ENCODE data around the gene GRID1. TPM values are rescaled to one million over a fixed set of nuclear protein-coding genes. Genes with fewer than 3 reads are reported as not detected.

GRID1 gene
- total and polyA plus RNA-seq, 2 experiments from 2014 or later = not detected

- no peak overlapping the region for H3K27ac ChIP-seq
- H3K9me2 ChIP-seq (ENCODE audit: insufficient read depth) = no peaks in the 10 kb centered on the region
- no peaks in the 10 kb centered on the region for H3K79me2 ChIP-seq (ENCODE audit: insufficient read depth)
- H3K9ac ChIP-seq = no peak overlapping the region
- no peak overlapping the region for H2AFZ ChIP-seq
- no peak overlapping the region for H3K4me2 ChIP-seq (ENCODE audit: unreplicated experiment)
- in situ Hi-C loops (cut with MboI) = no loop called here
- no peaks in the 10 kb centered on the region for H3K36me3 ChIP-seq (ENCODE audit: low read depth)
- WGBS, 2 experiments (ENCODE audit: low coverage in 1 of 2, low lambda C conversion rate in 2 of 2, missing lambda C conversion rate in 2 of 2) = 24 to 28% methylated on average over 2 of the region's 2 CpGs
- no peak overlapping the region for H3K4me3 ChIP-seq
- no peaks in the 10 kb centered on the region for H3K27me3 ChIP-seq (replicated peaks; ENCODE audit: insufficient read depth)
- H3F3A ChIP-seq (ENCODE audit: insufficient read depth) = no peaks in the 10 kb centered on the region
- H3K9me3 ChIP-seq (ENCODE audit: low read depth) = no peaks in the 10 kb centered on the region
- no peaks in the 10 kb centered on the region for H4K20me1 ChIP-seq (ENCODE audit: insufficient read depth)
- TF ChIP-seq EZH2phosphoT487 (IDR thresholded peaks at IDR 0.05; ENCODE audit: insufficient read depth, low read depth) = no peak
- no peak for TF ChIP-seq EZH2 (IDR thresholded peaks at IDR 0.05; ENCODE audit: insufficient read depth, poor library complexity, severe bottlenecking)
- no peak for DNase-seq
- no peaks in the 10 kb centered on the region for H3K4me1 ChIP-seq (ENCODE audit: insufficient read depth)
Observed at GRCh38 chr10:85580585-85580984, 786.0 kb downstream of the GRID1 start.

DNA sequence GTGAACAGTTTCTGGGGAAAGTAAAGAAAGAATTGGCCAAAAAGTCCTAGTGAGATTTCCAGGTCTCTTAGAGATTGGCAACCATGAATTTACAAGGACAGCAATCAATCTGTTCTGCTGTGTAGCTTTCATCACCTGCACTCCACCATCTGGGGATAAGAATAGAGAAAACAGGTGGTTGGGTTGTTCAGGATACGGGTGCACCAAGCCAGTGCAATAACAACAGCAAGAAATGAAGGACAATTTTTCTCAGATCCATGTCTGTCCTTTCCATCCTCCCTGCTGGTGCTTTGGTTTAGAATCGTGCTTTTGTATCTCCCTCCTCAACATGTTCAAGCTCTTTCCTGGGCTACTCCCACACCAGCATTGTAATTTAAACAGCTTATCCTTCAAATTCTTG is 787.7 kb downstream of the GRID1 start:
- Histone ChIP-seq H4K20me1 (ENCODE audit: insufficient read depth) (no peaks in the 10 kb centered on the region), H3K79me2 (ENCODE audit: insufficient read depth) (no peaks in the 10 kb centered on the region), H3K27me3 (replicated peaks; ENCODE audit: insufficient read depth) (no peaks in the 10 kb centered on the region), H3K9me2 (ENCODE audit: insufficient read depth) (no peaks in the 10 kb centered on the region), H3K27ac (no peak overlapping the region), H3K4me2 (ENCODE audit: unreplicated experiment) (no peak overlapping the region), H3K36me3 (ENCODE audit: low read depth) (no peaks in the 10 kb centered on the region), H3K4me1 (ENCODE audit: insufficient read depth) (no peaks in the 10 kb centered on the region), H3K9me3 (ENCODE audit: low read depth) (no peaks in the 10 kb centered on the region), H3F3A (ENCODE audit: insufficient read depth) (no peaks in the 10 kb centered on the region), H3K4me3 (no peak overlapping the region), H2AFZ (no peak overlapping the region), H3K9ac (no peak overlapping the region)
- whole genome bisulfite sequencing, 2 experiments (ENCODE audit: low coverage in 1 of 2, low lambda C conversion rate in 2 of 2, missing lambda C conversion rate in 2 of 2) = 18 to 22% methylated on average over 2 of the region's 2 CpGs
- no peak for TF ChIP-seq EZH2 (IDR thresholded peaks at IDR 0.05; ENCODE audit: insufficient read depth, poor library complexity, severe bottlenecking)
- no peak for TF ChIP-seq EZH2phosphoT487 (IDR thresholded peaks at IDR 0.05; ENCODE audit: insufficient read depth, low read depth)
- no peak for DNase-seq
- in situ Hi-C loops (cut with MboI) = no loop called here

DNA sequence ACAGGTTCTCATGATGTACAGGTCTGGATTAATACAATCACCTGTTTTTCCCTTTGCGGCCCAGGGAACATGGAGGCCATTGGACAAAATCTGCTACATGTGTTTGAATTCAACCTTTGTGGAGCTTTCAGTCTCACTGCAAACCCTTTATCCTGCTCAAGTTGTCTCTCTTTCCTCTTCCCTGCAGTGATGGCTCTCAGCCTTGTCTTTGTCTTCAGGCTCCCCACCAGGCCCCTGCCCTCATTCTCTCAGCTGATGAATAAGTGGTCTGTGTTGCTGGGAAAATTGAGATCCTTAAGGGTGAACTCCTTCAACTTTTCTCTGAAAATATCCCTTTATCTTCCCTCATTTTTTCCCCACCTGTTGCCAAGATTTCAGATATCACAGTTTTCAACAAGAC is 791.2 kb downstream of the GRID1 start:
- Histone ChIP-seq H3K27me3 (replicated peaks; ENCODE audit: insufficient read depth) (no peaks in the 10 kb centered on the region), H3K79me2 (ENCODE audit: insufficient read depth) (no peaks in the 10 kb centered on the region), H3K4me2 (ENCODE audit: unreplicated experiment) (no peak overlapping the region), H3K27ac (no peak overlapping the region), H3K9ac (no peak overlapping the region), H3K9me3 (ENCODE audit: low read depth) (no peaks in the 10 kb centered on the region), H3K9me2 (ENCODE audit: insufficient read depth) (no peaks in the 10 kb centered on the region), H3K4me1 (ENCODE audit: insufficient read depth) (no peaks in the 10 kb centered on the region), H3K36me3 (ENCODE audit: low read depth) (no peaks in the 10 kb centered on the region), H3F3A (ENCODE audit: insufficient read depth) (no peaks in the 10 kb centered on the region), H3K4me3 (no peak overlapping the region), H4K20me1 (ENCODE audit: insufficient read depth) (no peaks in the 10 kb centered on the region), H2AFZ (no peak overlapping the region)
- no peak for DNase-seq
- 74 to 75% methylated on average over 1 of the region's 1 CpG for WGBS, 2 experiments (ENCODE audit: low coverage in 1 of 2, low lambda C conversion rate in 2 of 2, missing lambda C conversion rate in 2 of 2)
- TF ChIP-seq EZH2 (IDR thresholded peaks at IDR 0.05; ENCODE audit: insufficient read depth, poor library complexity, severe bottlenecking) (no peak), EZH2phosphoT487 (IDR thresholded peaks at IDR 0.05; ENCODE audit: insufficient read depth, low read depth) (no peak)
- in situ Hi-C loops (cut with MboI) = no loop called here

DNA sequence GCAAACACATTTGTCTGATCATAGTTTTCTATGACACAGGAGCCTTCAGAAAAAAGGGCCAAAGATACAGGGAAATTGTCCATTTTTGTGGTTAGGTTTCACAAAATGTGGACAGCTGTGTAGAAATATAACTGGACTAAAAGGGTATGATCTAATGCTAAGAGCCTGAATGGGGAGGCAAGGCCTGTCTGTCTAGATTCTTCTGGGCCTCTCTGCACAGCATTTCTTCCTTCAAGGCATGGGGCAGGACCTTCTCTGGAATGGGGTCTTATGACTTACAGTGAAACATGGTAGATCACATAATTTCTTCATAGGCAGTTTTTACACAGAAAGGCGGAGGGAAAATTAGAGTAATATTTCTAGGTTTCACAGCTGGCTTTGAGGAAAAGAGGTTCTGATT is 795.7 kb downstream of the GRID1 start:
- WGBS, 2 experiments (ENCODE audit: low coverage in 1 of 2, low lambda C conversion rate in 2 of 2, missing lambda C conversion rate in 2 of 2) = 20 to 36% methylated on average over 1 of the region's 1 CpG
- TF ChIP-seq EZH2 (IDR thresholded peaks at IDR 0.05; ENCODE audit: insufficient read depth, poor library complexity, severe bottlenecking) (no peak), EZH2phosphoT487 (IDR thresholded peaks at IDR 0.05; ENCODE audit: insufficient read depth, low read depth) (no peak)
- no peaks in the 10 kb centered on the region for H3F3A ChIP-seq (ENCODE audit: insufficient read depth)

DNA sequence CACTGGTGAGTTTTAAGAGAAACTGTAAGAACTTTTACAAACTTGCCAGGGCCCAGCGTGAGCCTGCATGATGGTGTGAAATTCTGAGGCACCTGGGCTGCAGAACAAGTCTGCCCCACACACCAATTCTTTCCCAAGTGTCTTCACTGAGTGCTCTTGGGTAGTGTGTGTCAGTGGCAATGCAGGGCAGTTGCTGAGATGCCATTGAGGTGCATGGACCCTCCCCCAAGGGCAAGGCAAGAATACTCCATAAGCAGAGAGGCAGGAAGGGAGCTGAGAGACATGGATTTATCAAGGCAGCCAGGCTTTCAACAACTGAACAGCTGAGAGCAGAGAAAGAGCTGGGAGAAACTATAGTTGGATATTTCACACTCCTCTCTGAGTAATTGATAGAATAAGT is 801.2 kb downstream of the GRID1 start:
- H3K27me3 ChIP-seq (replicated peaks; ENCODE audit: insufficient read depth) = no peaks in the 10 kb centered on the region
- no peaks in the 10 kb centered on the region for H3K4me1 ChIP-seq (ENCODE audit: insufficient read depth)
- H3K9me3 ChIP-seq (ENCODE audit: low read depth) = no peaks in the 10 kb centered on the region
- WGBS, 2 experiments (ENCODE audit: low coverage in 1 of 2, low lambda C conversion rate in 2 of 2, missing lambda C conversion rate in 2 of 2) = 0% methylated on average over 1 of the region's 1 CpG
- no peaks in the 10 kb centered on the region for H3K36me3 ChIP-seq (ENCODE audit: low read depth)
- H3K79me2 ChIP-seq (ENCODE audit: insufficient read depth) = no peaks in the 10 kb centered on the region
- H3K9me2 ChIP-seq (ENCODE audit: insufficient read depth) = no peaks in the 10 kb centered on the region
- in situ Hi-C loops (cut with MboI) = no loop called here
- H3K4me2 ChIP-seq (ENCODE audit: unreplicated experiment) = no peak overlapping the region
- no peak overlapping the region for H3K9ac ChIP-seq
- no peaks in the 10 kb centered on the region for H3F3A ChIP-seq (ENCODE audit: insufficient read depth)
- H3K27ac ChIP-seq = no peak overlapping the region
- no peak for TF ChIP-seq EZH2 (IDR thresholded peaks at IDR 0.05; ENCODE audit: insufficient read depth, poor library complexity, severe bottlenecking)
- no peak for TF ChIP-seq EZH2phosphoT487 (IDR thresholded peaks at IDR 0.05; ENCODE audit: insufficient read depth, low read depth)
- DNase-seq = no peak
- H2AFZ ChIP-seq = no peak overlapping the region
- no peak overlapping the region for H3K4me3 ChIP-seq
- no peaks in the 10 kb centered on the region for H4K20me1 ChIP-seq (ENCODE audit: insufficient read depth)

More for the DNA sequence above, 795.7 kb downstream of the GRID1 start:
- Histone ChIP-seq H4K20me1 (ENCODE audit: insufficient read depth) (no peaks in the 10 kb centered on the region), H3K36me3 (ENCODE audit: low read depth) (no peaks in the 10 kb centered on the region), H3K9me2 (ENCODE audit: insufficient read depth) (no peaks in the 10 kb centered on the region), H3K4me3 (no peak overlapping the region), H3K79me2 (ENCODE audit: insufficient read depth) (no peaks in the 10 kb centered on the region), H3K4me1 (ENCODE audit: insufficient read depth) (no peaks in the 10 kb centered on the region), H3K9ac (no peak overlapping the region), H3K27me3 (replicated peaks; ENCODE audit: insufficient read depth) (no peaks in the 10 kb centered on the region), H3K4me2 (ENCODE audit: unreplicated experiment) (no peak overlapping the region), H3K27ac (no peak overlapping the region), H2AFZ (no peak overlapping the region), H3K9me3 (ENCODE audit: low read depth) (no peaks in the 10 kb centered on the region)
- no peak for DNase-seq
- in situ Hi-C loops (cut with MboI) = no loop called here
